Choroid plexus epithelial cell (primary cell): ENCODE data around the gene CCER1.

Source experiments
- DNase-seq: peaks from one replicate; pipeline ENCODE4 v3.0.0-alpha.2; 2010; ENCODE audit warnings: low read depth
- H3K4me3 ChIP-seq: 2 replicates; pipeline ENCODE4 v1.5.1; 2011; ENCODE audit warnings: low read depth, mild to moderate bottlenecking, control low read depth, low read length, moderate library complexity
- CTCF ChIP-seq: conservative IDR thresholded peaks from 2 replicates; pipeline ENCODE4 v1.5.1; 2011; ENCODE audit warnings: low read depth, mild to moderate bottlenecking, control low read depth, inconsistent platforms, low read length, moderate library complexity

Gene CCER1

DNA sequence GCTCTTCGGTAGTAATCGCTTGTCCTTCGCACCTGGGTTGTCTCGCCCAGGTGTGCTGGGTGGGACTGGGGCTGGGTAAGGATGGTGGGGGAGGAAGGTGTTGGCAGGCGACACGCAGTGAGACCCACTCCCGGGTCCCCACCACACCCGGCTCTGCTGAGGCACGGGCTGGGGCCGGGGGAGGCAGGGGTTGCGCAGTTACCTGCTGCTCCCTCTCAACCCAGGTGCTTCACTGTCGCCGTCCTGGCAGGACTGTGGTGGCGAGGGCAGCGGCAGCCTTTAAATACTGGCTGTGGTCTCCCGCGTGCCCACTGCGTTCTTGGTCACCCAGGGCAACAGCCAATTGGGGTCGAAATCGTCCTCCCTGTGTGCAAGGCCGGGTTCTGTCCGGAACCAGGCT, at the start of gene CCER1:
CCER1 (minus strand) TSS at position 256 of the 400 bp plus-strand sequence. CDS start 434 bp downstream, outside the sequence.
- TF ChIP-seq CTCF, result no peak
- no peak within 1 kb of the TSS for H3K4me3 ChIP-seq
- no peak for DNase-seq

- DNase-seq, result no peak
These were observed 48.8 kb upstream of the CCER1 start for GRCh38 chr12:91003737-91004136.

DNA sequence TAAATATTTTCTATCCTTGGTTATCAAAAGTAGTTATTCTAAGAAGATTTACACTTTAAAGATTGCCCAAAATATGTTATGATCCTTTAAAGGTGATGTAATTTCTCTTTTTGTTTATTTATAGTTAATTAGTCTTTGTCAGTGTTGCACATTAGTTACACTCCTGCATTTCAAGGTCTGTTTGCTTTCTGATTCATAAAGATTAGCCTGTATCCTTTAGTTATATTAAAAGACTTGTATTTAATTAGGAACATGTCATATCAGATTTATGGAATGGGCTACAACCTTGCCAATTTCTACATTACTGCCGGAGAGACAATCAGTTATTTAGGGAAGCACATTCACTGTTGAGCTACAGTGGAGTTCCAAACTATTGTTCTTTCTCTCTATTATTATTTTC, 46.3 kb upstream of the CCER1 start:
- TF ChIP-seq CTCF, result no peak
- no peak overlapping the region for H3K4me3 ChIP-seq
- no peak for DNase-seq

More at GRCh38 chr12:91003737-91004136, 48.8 kb upstream of the CCER1 start:
- TF ChIP-seq CTCF, result no peak
- no peak overlapping the region for H3K4me3 ChIP-seq

- DNase-seq, result peak; percentile 59
- H3K4me3 ChIP-seq, result no peak overlapping the region
- TF ChIP-seq CTCF, result no peak
These were observed 45.0 kb upstream of the CCER1 start for GRCh38 chr12:90999966-91000365.

DNA sequence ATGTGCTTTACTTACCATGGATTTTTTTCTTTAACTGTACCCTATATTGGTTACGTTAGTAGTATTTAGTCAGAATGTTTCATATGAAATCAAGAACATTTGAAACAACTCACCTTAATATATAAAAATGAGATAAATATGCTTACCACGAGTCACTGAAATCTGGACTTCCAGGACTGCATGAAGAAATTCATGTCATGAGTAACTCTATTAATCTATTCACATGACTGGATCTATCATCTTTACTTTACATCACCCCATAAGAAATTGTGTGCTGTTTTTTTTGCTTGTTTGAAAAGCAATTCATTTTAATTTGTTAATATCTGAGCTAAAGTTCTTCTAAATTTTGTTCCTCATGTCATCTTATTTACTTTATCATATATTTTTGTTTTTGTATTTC, 44.6 kb upstream of the CCER1 start:
- no peak for TF ChIP-seq CTCF
- no peak for DNase-seq
- no peak overlapping the region for H3K4me3 ChIP-seq

DNA sequence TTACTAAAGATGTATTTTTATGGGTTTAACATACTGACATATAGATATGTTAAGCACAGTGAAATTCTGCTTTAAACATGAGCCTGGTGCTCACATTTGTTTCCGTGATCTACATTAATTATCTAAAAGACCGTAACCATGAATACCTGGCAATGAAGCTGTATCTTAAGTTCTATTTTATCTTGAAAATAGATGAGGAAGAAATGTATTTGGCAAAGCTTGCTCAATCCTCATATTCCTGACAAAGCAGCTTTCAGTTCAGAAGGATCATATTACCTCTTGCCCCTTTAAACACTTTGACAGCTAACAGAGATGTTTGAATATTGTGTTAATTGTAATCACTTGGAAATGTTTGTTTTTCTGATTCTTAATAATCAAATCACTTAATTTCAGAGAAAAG, 40.0 kb upstream of the CCER1 start:
- peak; percentile 58 for DNase-seq
- TF ChIP-seq CTCF, result no peak
- H3K4me3 ChIP-seq, result no peak overlapping the region

DNA sequence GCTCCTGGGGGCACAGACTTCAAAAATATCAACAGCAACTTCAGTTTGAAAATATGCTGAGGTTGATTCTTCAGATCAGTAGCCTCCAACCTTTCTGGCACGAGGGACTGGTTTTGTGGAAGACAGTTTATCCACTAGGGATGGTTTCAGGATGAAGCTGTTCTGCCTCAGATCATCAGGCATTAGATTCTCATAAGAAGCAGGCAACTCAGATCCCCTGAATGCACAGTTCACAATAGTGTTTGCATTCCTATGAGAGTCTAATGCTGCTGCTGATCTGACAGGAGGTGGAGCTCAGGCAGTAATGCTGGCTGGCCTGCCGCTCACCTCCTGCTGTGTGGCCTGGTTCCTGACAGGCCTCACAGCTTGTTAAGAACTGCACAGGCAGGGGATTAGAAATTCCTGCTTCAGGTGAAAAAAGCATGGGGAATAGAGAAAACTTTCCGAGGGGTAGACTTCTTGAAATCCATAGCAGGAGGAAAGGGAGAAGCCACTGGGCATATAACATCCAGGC, 37.0 kb upstream of the CCER1 start:
- H3K4me3 ChIP-seq, result no peak overlapping the region
- TF ChIP-seq CTCF, result no peak
- DNase-seq, result peak; percentile 55
